NCI-H524 (cell line): ENCODE data around the gene LRRC70.

ENCODE experiments used
- DNase-seq, 2 experiments: peaks; one replicate each; lab custom pipeline; 2025; lab: John Stamatoyannopoulos, UW

LRRC70 gene

GRCh38 chr5:62575489-62575888, 3.1 kb upstream of the LRRC70 start:
- no peak for DNase-seq

GRCh38 chr5:62576570-62577170, 1.9 kb upstream of the LRRC70 start:
- no peak for DNase-seq

- DNase-seq: no peak
Observed at GRCh38 chr5:62577488-62577887, 1.1 kb upstream of the LRRC70 start.

- no peak for DNase-seq
Observed at GRCh38 chr5:62579761-62580160, 1.1 kb downstream of the LRRC70 start.

- DNase-seq: no peak
Observed at GRCh38 chr5:62581836-62582597, 3.4 kb downstream of the LRRC70 start.

- no peak for DNase-seq
Observed at GRCh38 chr5:62584391-62584790, 5.8 kb downstream of the LRRC70 start.

- no peak for DNase-seq
Observed at GRCh38 chr5:62585306-62585705, 6.7 kb downstream of the LRRC70 start.

- DNase-seq: no peak
Observed at GRCh38 chr5:62585751-62586150, 7.1 kb downstream of the LRRC70 start.

- no peak for DNase-seq
Observed at GRCh38 chr5:62587737-62588136, 9.1 kb downstream of the LRRC70 start.

- DNase-seq: no peak
Observed at GRCh38 chr5:62588668-62589067, 10.0 kb downstream of the LRRC70 start.

- no peak for DNase-seq
Observed at GRCh38 chr5:62589504-62589903, 10.9 kb downstream of the LRRC70 start.

- no peak for DNase-seq
Observed at GRCh38 chr5:62590387-62590786, 11.8 kb downstream of the LRRC70 start.

GRCh38 chr5:62592558-62592957, 13.9 kb downstream of the LRRC70 start:
- DNase-seq: no peak

- no peak for DNase-seq
Observed at GRCh38 chr5:62593331-62593730, 14.7 kb downstream of the LRRC70 start.

- DNase-seq: no peak
Observed at GRCh38 chr5:62594364-62594984, 15.9 kb downstream of the LRRC70 start.

GRCh38 chr5:62596096-62596495, 17.5 kb downstream of the LRRC70 start:
- DNase-seq: no peak

GRCh38 chr5:62596691-62597090, 18.1 kb downstream of the LRRC70 start:
- DNase-seq: no peak

GRCh38 chr5:62597314-62597713, 18.7 kb downstream of the LRRC70 start:
- DNase-seq: no peak

- DNase-seq: no peak
Observed at GRCh38 chr5:62600560-62601252, 22.1 kb downstream of the LRRC70 start.

- DNase-seq: no peak
Observed at GRCh38 chr5:62603934-62604333, 25.3 kb downstream of the LRRC70 start.

- no peak for DNase-seq
Observed at GRCh38 chr5:62605638-62606037, 27.0 kb downstream of the LRRC70 start.

- DNase-seq: no peak
Observed at GRCh38 chr5:62606878-62607277, 28.3 kb downstream of the LRRC70 start.

GRCh38 chr5:62607615-62608014, 29.0 kb downstream of the LRRC70 start:
- DNase-seq: no peak
